GM21515 (cell line): Measurements from ENCODE around the gene ITPKA.

Experiments
- ATAC-seq: cut with Tn5 transposase; IDR thresholded peaks from one replicate; pipeline ENCODE4 v1.9.1; 2021; ENCODE audit not compliant: unreplicated experiment

ITPKA gene

GRCh38 chr15:41507820-41508290, 14.2 kb downstream of the ITPKA start:
- no peak for ATAC-seq

- ATAC-seq = no peak
Measured at GRCh38 chr15:41510728-41511127, 17.1 kb downstream of the ITPKA start.

- no peak for ATAC-seq
Measured at GRCh38 chr15:41511331-41511898, 17.7 kb downstream of the ITPKA start.

- ATAC-seq = no peak
Measured at GRCh38 chr15:41511899-41512369, 18.3 kb downstream of the ITPKA start.

- ATAC-seq = no peak
Measured at GRCh38 chr15:41512512-41512939, 18.9 kb downstream of the ITPKA start.

- ATAC-seq = no peak
Measured at GRCh38 chr15:41512940-41513505, 19.3 kb downstream of the ITPKA start.

- ATAC-seq = no peak
Measured at GRCh38 chr15:41513506-41514227, 20.0 kb downstream of the ITPKA start, which contains the start of gene LTK. LTK (minus strand) TSS chr15:41513827; CDS start chr15:41513709, 118 bp downstream.

- ATAC-seq = no peak
Measured at GRCh38 chr15:41517895-41518449, 24.3 kb downstream of the ITPKA start.

GRCh38 chr15:41520636-41521035, 27.0 kb downstream of the ITPKA start:
- ATAC-seq = no peak

GRCh38 chr15:41521614-41522013, 27.9 kb downstream of the ITPKA start:
- ATAC-seq = no peak

- ATAC-seq = no peak
Measured at GRCh38 chr15:41523097-41523496, 29.4 kb downstream of the ITPKA start.

- ATAC-seq = no peak
Measured at GRCh38 chr15:41530363-41530956, 36.8 kb downstream of the ITPKA start.

GRCh38 chr15:41535544-41535943, 41.9 kb downstream of the ITPKA start:
- no peak for ATAC-seq

GRCh38 chr15:41536866-41537265, 43.2 kb downstream of the ITPKA start:
- ATAC-seq = no peak

- no peak for ATAC-seq
Measured at GRCh38 chr15:41543521-41543870, 49.8 kb downstream of the ITPKA start.

GRCh38 chr15:41544650-41545015, 51.0 kb downstream of the ITPKA start:
- ATAC-seq = no peak

GRCh38 chr15:41545218-41545617, 51.5 kb downstream of the ITPKA start:
- no peak for ATAC-seq

- ATAC-seq = no peak
Measured at GRCh38 chr15:41546851-41547786, 53.4 kb downstream of the ITPKA start.

- no peak for ATAC-seq
Measured at GRCh38 chr15:41550066-41550775, 56.5 kb downstream of the ITPKA start.
